NCI-H2171 treated with DMSO at 0.1 percent for 48 hours (cell line): ENCODE data around the gene IKZF2.

Experiments
- DNase-seq: peaks from one replicate; lab custom pipeline; 2025; lab: John Stamatoyannopoulos, UW

IKZF2 gene

GRCh38 chr2:213151437-213152064, at the start of gene IKZF2:
Gene IKZF2 (minus strand): TSS chr2:213151612. CDS start chr2:213148629, 2,983 bp downstream.
- peak; percentile 88 for DNase-seq

DNA sequence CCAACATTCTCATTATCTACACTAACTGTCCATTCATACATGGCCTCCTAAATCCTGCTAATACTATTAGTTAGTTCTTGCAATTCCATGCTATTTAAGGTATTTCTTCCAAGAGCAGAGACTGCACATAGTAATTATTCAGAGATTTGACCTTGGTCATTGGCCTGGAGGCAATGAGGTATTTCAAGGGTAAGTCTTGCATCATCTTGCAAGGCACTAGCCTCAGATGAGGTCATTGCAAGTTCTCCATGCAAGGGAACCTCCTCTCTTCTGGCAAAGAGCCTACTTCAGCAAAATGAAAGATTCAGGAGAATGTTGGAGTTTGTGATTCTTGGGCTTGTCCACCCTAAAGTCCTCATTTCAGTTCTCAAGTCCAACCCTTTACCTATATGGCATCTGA, 48.5 kb upstream of the IKZF2 start:
- DNase-seq: no peak

DNA sequence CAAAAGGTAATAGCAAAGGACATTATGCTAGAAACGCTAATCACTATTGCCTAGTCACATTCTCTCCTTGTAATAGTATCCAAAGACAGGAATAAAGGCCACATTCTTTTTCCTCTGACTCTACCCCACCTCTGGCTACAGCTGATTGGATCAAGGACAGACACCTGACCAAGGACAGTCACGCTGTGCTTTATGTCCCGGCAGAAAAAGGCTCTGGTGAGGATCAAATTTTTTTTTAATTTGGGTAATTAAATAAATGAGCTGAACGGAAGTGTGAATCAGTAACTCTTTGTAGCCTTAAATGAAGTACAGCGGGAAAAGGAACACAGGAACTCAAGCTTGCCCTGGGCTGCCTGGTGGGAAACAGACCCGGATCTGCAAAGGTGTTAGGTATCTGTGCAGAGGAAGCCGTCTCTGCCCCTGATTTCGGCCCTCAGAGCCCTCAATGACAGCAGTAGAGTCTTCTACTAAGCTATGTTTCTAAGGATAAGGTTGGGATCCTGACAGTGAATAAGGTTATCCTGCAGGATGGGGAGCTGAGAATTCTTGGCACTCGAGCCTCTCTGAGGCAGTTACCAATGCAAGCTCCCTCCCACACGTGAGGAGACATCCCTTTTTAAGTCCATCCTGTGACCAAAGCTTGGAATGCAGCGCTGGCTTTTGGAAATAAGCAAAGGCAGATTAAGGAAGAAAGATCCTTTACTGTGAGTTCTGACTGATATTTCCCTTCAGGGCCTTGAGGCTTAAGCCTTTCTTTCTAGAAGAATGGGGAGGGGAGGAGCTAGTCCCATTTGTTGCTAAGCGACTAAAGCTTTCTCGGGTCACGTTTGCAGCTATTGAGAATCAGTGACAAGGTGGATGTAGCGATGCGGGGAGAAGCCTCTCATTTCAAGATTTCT, 37.8 kb upstream of the IKZF2 start:
- DNase-seq: no peak

GRCh38 chr2:213188533-213188867, 37.1 kb upstream of the IKZF2 start:
- DNase-seq: no peak

- no peak for DNase-seq
Measured at GRCh38 chr2:213187833-213188532, 36.6 kb upstream of the IKZF2 start.

- DNase-seq: no peak
Measured at GRCh38 chr2:213187386-213187785, 36.0 kb upstream of the IKZF2 start.

- no peak for DNase-seq
Measured at GRCh38 chr2:213185147-213185822, 33.9 kb upstream of the IKZF2 start.

DNA sequence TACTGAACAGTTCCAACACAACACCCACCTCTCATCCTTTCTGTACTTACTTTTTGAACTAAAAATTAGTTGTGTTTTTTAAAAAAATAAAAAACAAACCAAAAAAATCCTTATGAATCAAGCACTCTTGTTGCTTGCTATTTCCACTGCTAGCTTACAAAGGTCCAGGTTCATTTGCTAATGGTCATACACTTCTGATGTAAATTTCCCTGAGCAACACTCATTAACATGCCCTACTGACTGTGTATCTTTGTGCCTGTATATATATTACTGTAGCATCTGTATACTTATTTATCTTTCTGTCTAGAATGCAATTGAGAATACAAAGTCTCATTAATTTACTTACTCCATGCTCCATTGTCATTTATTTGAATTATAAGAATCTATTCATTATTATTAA, 30.3 kb upstream of the IKZF2 start:
- no peak for DNase-seq

DNA sequence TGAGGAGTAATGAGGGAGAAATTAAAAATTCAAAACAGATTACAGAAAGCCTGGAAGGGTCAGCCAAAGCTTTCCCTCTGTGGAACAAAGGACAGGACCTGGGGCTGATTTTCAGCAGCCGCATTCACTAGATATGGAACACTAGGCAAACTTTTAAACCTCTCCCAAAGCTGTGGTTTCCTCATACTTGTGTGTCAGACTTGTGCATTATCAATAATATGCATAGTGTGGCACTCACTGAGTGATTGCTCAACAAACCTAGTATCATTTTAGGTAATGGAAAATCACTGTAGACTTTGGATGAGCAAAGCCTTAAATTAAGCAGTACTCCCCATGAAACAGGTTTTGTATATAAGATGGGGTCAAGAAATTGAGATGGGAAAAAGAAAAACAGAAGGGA, 26.3 kb upstream of the IKZF2 start:
- no peak for DNase-seq

GRCh38 chr2:213175673-213176247, 24.3 kb upstream of the IKZF2 start:
- DNase-seq: no peak

DNA sequence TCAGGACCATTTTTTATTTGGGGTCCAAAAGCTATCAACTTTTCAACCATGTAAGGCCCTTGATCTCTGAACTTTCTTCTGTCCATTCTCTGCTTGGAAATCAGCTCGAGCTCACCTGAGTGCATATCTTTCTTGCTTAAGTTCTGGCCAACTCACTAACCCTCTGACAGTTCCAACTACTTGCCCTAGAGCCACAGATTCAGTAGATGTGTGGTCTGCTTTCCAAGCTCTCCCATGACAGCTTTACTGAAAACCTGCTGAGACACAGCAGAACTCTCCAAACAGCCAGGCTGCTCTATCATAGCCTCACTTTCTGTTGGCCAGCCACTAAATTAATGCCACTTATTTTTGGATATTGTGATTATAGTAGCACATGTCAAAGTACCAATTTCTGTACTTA, 21.2 kb upstream of the IKZF2 start:
- DNase-seq: no peak

GRCh38 chr2:213171147-213171546, 19.7 kb upstream of the IKZF2 start:
- DNase-seq: no peak

DNA sequence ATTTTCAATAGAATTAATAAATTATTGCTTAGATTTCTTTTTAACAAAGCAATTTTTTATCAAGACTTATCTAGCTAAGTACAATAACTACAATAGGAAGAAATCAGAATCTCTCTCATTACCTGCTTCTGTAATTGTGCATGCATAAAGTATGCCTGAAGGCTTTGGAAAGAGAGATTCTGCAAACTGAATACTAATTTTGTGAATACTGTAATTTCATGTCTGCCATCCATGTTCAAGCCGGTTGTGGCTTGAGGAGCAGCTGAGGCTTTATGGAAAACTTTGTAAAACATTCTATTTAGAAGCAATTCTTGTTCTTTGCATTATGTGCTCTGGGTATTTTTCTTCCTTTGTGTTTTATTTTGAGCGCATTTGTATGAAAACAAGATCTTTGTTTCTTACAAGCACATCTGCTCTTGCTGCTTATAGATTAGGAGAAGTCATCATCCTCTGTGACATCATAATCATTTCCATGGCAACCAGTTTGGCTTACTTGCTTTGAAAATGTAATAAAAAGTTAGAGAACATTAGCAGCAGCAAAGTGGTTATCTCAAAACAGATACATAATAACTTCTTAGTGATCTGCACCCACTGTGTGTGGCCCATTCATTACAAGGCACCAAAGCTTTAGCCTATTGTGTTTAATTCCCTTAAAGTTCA, 16.0 kb upstream of the IKZF2 start:
- no peak for DNase-seq

DNA sequence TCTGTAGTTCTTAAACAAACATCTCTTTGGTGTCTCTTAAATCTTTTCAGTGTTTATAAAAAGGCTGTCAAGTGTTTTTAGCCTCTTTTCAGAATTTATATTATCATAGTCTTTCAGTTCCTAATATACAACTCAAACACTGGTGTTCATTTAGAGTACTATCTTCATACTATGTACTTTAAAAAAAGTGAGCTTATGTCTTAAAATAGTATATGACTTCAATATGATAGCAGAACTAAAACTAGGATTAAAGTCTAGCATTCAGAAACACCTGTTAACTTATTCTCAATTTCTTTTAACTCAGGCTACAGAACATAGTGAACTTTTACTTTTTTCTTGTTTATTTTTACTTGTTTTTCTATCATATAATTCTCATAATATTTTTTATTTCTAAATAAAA, 14.7 kb upstream of the IKZF2 start:
- DNase-seq: no peak

GRCh38 chr2:213164263-213164662, 12.9 kb upstream of the IKZF2 start:
- no peak for DNase-seq

DNA sequence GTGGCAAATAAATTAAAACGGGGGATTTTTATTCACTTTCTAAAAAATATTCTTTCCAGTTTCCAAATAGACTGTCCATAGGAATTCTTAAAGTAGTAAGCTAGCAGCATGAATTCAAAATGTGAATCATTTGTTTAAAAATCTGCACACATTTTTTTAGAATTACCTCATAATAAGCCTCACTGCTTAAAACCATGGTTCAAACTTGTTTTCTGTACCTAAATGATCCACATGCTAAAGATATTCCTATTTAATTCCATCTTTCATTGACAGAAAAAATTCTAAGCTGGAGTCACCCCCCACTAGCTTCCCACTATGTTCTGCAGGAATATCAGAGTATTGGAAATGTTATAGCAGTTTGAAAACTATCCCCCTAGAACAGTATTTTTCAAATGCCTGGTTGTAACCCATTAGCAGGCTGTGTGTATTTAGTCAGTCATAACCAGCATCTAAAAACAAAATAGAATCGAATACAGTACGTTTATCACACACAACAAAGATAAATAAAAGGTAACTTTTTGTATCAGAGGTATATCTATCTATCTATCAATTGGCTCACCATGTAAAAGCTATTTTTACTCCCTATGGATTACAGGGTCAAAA, 11.2 kb upstream of the IKZF2 start:
- no peak for DNase-seq

GRCh38 chr2:213161759-213162515, 10.5 kb upstream of the IKZF2 start:
- no peak for DNase-seq

DNA sequence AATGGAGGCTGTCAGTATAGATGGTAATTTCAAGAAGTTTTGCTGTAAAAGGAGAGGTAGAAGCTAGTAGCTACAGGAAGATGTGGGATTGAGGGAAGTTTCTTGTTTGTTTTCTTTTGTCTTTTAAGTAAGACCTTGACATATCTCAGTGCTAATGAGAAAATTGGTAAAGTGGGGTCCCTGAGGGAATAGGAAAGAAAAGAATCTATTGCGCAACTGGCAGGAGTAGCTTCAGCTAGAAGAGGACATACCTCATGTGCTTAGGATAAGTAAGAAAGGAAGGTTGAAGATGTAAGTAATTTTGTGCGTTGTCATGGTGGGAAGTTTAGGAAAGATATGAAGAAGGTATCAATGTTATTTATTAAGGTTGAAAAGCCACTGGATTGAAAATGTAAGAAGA, 8.4 kb upstream of the IKZF2 start:
- no peak for DNase-seq

GRCh38 chr2:213157242-213157641, 5.8 kb upstream of the IKZF2 start:
- no peak for DNase-seq

GRCh38 chr2:213156717-213157116, 5.3 kb upstream of the IKZF2 start:
- no peak for DNase-seq
